OCI-LY7 (cell line): ENCODE results near the gene IGFBP6. TPM values are rescaled to one million over a fixed set of nuclear protein-coding genes. Genes with fewer than 3 reads are reported as not detected.

ENCODE experiments used
- BruUV-seq: library from RNA; stranded (reverse); fragments of 400-500 nt; replicated peaks from 2 replicates; lab custom pipeline; 2021; lab: Mats Ljungman, UMichigan
- CTCF ChIA-PET: fragments of 300-600 bp; sonication (Branson Sonifier 250); formaldehyde crosslinking; loops from one replicate; lab custom pipeline; 2022; ENCODE audit warnings: antibody characterized with exemption; ENCODE audit not compliant: unreplicated experiment; lab: Charles Lee
- POLR2A ChIA-PET: fragments of 300-600 bp; sonication (Branson Sonifier 250); formaldehyde crosslinking; loops from one replicate; lab custom pipeline; 2022; ENCODE audit warnings: antibody characterized with exemption; lab: Charles Lee
- DNase-seq: peaks from one replicate; pipeline ENCODE4 v3.0.0-alpha.2; 2015; ENCODE audit warnings: low spot score
- H2AFZ ChIP-seq: fragments of 200-600 bp; sonication (generic), shearing (Covaris generic); 2 replicates; pipeline ENCODE4 v1.6.1; 2014; ENCODE audit warnings: mild to moderate bottlenecking, antibody characterized with exemption, low read length, moderate library complexity
- H3K27ac ChIP-seq: fragments of 200-600 bp; sonication (generic); 2 replicates; pipeline ENCODE4 v1.5.1; 2014; ENCODE audit warnings: mixed run types, low read depth, mild to moderate bottlenecking, moderate library complexity, low read length, inconsistent platforms; ENCODE audit not compliant: poor library complexity, severe bottlenecking
- H3K36me3 ChIP-seq: fragments of 200-600 bp; sonication (generic); 2 replicates; pipeline ENCODE4 v1.6.1; 2014; ENCODE audit warnings: mild to moderate bottlenecking, antibody characterized with exemption, low read length, moderate library complexity, mixed read lengths; ENCODE audit not compliant: insufficient read depth
- H3K4me1 ChIP-seq: fragments of 200-600 bp; sonication (generic); 2 replicates; pipeline ENCODE4 v1.5.1; 2014; ENCODE audit warnings: mild to moderate bottlenecking, low read length; ENCODE audit not compliant: insufficient read depth, poor library complexity, severe bottlenecking
- H3K4me2 ChIP-seq: fragments of 200-600 bp; sonication (generic); 2 replicates; pipeline ENCODE4 v1.6.1; 2014; ENCODE audit warnings: mild to moderate bottlenecking, low read length
- H3K4me3 ChIP-seq: fragments of 200-600 bp; sonication (generic); 2 replicates; pipeline ENCODE4 v1.5.1; 2014; ENCODE audit warnings: mild to moderate bottlenecking, low read depth, low read length; ENCODE audit not compliant: poor library complexity, severe bottlenecking
- H3K79me2 ChIP-seq: fragments of 200-600 bp; sonication (generic); 2 replicates; pipeline ENCODE4 v1.6.1; 2016; ENCODE audit warnings: low read depth, mild to moderate bottlenecking, low read length, moderate library complexity, mixed read lengths; ENCODE audit not compliant: insufficient read depth
- H3K9me2 ChIP-seq: fragments of 200-600 bp; sonication (generic); 2 replicates; pipeline ENCODE4 v1.6.1; 2016; ENCODE audit warnings: mild to moderate bottlenecking, low read length, mixed read lengths; ENCODE audit not compliant: insufficient read depth
- H3K9me3 ChIP-seq: fragments of 200-600 bp; sonication (generic); 2 replicates; pipeline ENCODE4 v1.6.1; 2014; ENCODE audit warnings: mild to moderate bottlenecking, mixed run types, low read length, mixed read lengths
- H4K20me1 ChIP-seq: fragments of 200-600 bp; sonication (generic); 2 replicates; pipeline ENCODE4 v1.6.1; 2014; ENCODE audit warnings: mild to moderate bottlenecking, antibody characterized with exemption, low read length, moderate library complexity, mixed read lengths; ENCODE audit not compliant: insufficient read depth
- CTCF ChIP-seq: fragments of 200-600 bp; sonication (generic); conservative IDR thresholded peaks from 2 replicates; pipeline ENCODE4 v1.5.1; 2014; ENCODE audit warnings: mild to moderate bottlenecking, antibody characterized with exemption, low read length, moderate library complexity, mixed read lengths
- EZH2phosphoT487 ChIP-seq: fragments of 200-600 bp; sonication (generic); IDR thresholded peaks from 2 replicates; pipeline ENCODE4 v1.6.1; 2018; ENCODE audit warnings: low read depth, borderline replicate concordance, mild to moderate bottlenecking, mixed run types, antibody characterized with exemption, low read length, moderate library complexity, mixed read lengths
- intact Hi-C: fragments of 100-400 bp; cut with micrococcal nuclease; formaldehyde crosslinking; loops from one replicate; pipeline ENCODE4 v1.10.0; 2022; ENCODE audit not compliant: unreplicated experiment
- total RNA-seq, 2 experiments: library from RNA; depleted of rRNA in 1 of 2; stranded (reverse); fragments of >200 nt in 1 of 2; shearing (Covaris generic) in 1 of 2; gene quantifications; 2 replicates each; pipeline ENCODE4 v1.2.3, GENCODE V29; 2014 to 2022

Gene IGFBP6
- total RNA-seq, 2 experiments from 2014 or later = 2.9 TPM; not detected in 1

- Histone ChIP-seq H3K9me2 (no peaks in the 10 kb centered on the region), H3K36me3 (peaks cover 36% of the 10 kb centered on the region), H3K4me1 (no peaks in the 10 kb centered on the region), H3K9me3 (no peaks in the 10 kb centered on the region), H3K79me2 (no peaks in the 10 kb centered on the region), H2AFZ (no peak overlapping the region), H3K4me2 (no peak overlapping the region), H3K27ac (no peak overlapping the region), H4K20me1 (no peaks in the 10 kb centered on the region), H3K4me3 (no peak overlapping the region)
- DNase-seq = no peak
- BruUV-seq = no TSS peak
- intact Hi-C loops = no loop called here
- ChIA-PET POLR2A (interaction anchor here (0.6 to 1.4 kb wide), 3 partner anchors 12 to 31 kb away, joined by 3 to 7 read pairs (median 4); partner anchors contain the start of gene SOAT2), CTCF (interaction anchor here (0.6 kb wide), 1 partner anchor 10 kb away, joined by 13 read pairs; no protein-coding TSS in a partner anchor)
- TF ChIP-seq CTCF = no peak
- no peak for TF ChIP-seq EZH2phosphoT487
Measured at GRCh38 chr12:53071591-53072551, 25.6 kb upstream of the IGFBP6 start.

GRCh38 chr12:53073881-53074280, 23.6 kb upstream of the IGFBP6 start:
- H4K20me1 ChIP-seq = no peaks in the 10 kb centered on the region
- CTCF ChIA-PET = no interaction called here
- H3K4me2 ChIP-seq = no peak overlapping the region
- H3K27ac ChIP-seq = no peak overlapping the region
- intact Hi-C loops = no loop called here
- BruUV-seq = no TSS peak
- H3K9me2 ChIP-seq = no peaks in the 10 kb centered on the region
- POLR2A ChIA-PET = no interaction called here
- H3K9me3 ChIP-seq = no peaks in the 10 kb centered on the region
- H2AFZ ChIP-seq = no peak overlapping the region
- H3K4me3 ChIP-seq = no peak overlapping the region
- peaks cover 5% of the 10 kb centered on the region for H3K4me1 ChIP-seq
- DNase-seq = no peak
- no peaks in the 10 kb centered on the region; the same call in 1 of the 2 replicates for H3K79me2 ChIP-seq
- TF ChIP-seq EZH2phosphoT487 = no peak
- no peak for TF ChIP-seq CTCF
- peaks cover 36% of the 10 kb centered on the region for H3K36me3 ChIP-seq
